ENCODE results near the gene MGAT3.

DNA sequence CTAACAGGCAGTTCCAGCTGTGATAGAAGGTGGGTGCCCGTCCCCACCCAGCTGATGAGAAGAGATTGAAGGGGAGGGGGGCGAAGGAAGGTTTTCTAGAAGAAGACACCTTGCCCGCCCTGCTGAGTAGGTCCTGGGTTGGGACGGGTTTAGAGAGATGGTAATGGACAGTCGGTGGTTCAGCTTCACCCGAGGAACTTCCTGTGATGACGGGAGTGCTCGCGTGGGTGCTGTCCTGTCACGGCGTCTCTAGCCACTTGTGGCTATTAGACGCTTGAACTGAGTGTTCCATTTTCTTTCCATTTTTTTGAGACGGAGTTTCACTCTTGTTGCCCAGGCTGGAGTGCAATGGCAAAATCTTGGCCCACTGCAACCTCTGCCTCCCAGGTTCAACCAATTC is 27.6 kb upstream of the MGAT3 start:
- TF ChIP-seq, protein P1, sequence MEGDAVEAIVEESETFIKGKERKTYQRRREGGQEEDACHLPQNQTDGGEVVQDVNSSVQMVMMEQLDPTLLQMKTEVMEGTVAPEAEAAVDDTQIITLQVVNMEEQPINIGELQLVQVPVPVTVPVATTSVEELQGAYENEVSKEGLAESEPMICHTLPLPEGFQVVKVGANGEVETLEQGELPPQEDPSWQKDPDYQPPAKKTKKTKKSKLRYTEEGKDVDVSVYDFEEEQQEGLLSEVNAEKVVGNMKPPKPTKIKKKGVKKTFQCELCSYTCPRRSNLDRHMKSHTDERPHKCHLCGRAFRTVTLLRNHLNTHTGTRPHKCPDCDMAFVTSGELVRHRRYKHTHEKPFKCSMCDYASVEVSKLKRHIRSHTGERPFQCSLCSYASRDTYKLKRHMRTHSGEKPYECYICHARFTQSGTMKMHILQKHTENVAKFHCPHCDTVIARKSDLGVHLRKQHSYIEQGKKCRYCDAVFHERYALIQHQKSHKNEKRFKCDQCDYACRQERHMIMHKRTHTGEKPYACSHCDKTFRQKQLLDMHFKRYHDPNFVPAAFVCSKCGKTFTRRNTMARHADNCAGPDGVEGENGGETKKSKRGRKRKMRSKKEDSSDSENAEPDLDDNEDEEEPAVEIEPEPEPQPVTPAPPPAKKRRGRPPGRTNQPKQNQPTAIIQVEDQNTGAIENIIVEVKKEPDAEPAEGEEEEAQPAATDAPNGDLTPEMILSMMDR (conservative IDR thresholded peaks at IDR 0.05; ENCODE audit: low read length): no peak
- TF ChIP-seq EZH2phosphoT487 (IDR thresholded peaks at IDR 0.05; ENCODE audit: borderline replicate concordance, low read depth, low read length): no peak

Data from OCI-LY7 (cell line).